Progenitor cell of endocrine pancreas (in vitro differentiated cells): ENCODE results near the gene NEURL1. TPM values are rescaled to one million over a fixed set of nuclear protein-coding genes. Genes with fewer than 3 reads are reported as not detected.

Experiments used
- DNase-seq: peaks from one replicate; pipeline ENCODE4 v3.0.0; 2021; ENCODE audit warnings: low spot score; ENCODE audit not compliant: unreplicated experiment
- H3K27ac Mint-ChIP-seq: 2 replicates; pipeline ENCODE4 v1.8.0; 2021; ENCODE audit warnings: mild to moderate bottlenecking, moderate library complexity, mixed read lengths
- H3K27me3 Mint-ChIP-seq: 2 replicates; pipeline ENCODE4 v1.8.0; 2021; ENCODE audit warnings: mixed read lengths
- H3K36me3 Mint-ChIP-seq: 2 replicates; pipeline ENCODE4 v1.8.0; 2022; ENCODE audit warnings: mixed read lengths; ENCODE audit not compliant: insufficient read depth
- H3K4me1 Mint-ChIP-seq: 2 replicates; pipeline ENCODE4 v1.8.0; 2021; ENCODE audit warnings: low read depth, mixed read lengths
- H3K4me3 Mint-ChIP-seq: 2 replicates; pipeline ENCODE4 v1.8.0; 2021; ENCODE audit warnings: low read depth, mild to moderate bottlenecking, moderate library complexity, mixed read lengths
- H3K9me3 Mint-ChIP-seq: 2 replicates; pipeline ENCODE4 v1.8.0; 2021; ENCODE audit warnings: low read depth, mixed read lengths
- total RNA-seq: library from RNA; stranded (reverse); gene quantifications from 2 replicates; pipeline ENCODE4 v1.2.1, GENCODE V29; 2021
- TF ChIP-seq, protein P1 (sequence below): fragments of 200-600 bp; sonication (generic); IDR thresholded peaks from one replicate; pipeline ENCODE4 v1.5.0; 2021; ENCODE audit warnings: antibody characterized with exemption, mild to moderate bottlenecking; ENCODE audit not compliant: unreplicated experiment

NEURL1 gene
- total RNA-seq, 1 donor from 2014 or later, result 21.5 TPM

DNA sequence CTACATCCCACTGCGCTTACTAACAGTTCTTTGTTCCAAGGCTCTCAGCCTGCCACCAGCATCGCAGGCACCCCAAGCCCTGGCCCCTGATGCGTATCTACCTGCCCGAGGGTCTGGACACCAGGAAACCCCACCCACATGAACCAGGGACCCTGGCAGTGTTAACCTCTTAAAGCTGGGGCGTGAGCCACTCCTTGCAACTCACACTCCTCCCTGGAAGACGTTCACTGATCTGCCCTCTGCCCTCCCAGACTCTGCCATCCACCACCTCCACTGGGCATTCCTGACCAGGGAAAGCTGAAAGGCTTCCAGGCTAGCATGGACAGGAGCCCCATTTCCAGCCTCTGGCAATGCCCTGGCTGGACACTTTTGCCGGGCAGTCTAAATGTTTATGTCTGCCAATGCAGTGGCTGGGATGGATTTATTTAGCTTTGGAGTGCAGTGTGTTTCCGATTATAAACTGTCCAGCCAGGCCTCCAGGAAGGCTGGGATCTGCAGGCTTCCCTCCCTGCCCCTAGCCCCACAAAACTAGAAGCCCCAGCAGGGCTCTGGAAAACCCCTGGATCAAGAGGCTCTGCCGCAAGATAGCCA lies 117.5 kb downstream of the NEURL1 start:
- Mint-ChIP-seq H3K4me3 (no peak overlapping the region), H3K27me3 (no peaks in the 10 kb centered on the region)

DNA sequence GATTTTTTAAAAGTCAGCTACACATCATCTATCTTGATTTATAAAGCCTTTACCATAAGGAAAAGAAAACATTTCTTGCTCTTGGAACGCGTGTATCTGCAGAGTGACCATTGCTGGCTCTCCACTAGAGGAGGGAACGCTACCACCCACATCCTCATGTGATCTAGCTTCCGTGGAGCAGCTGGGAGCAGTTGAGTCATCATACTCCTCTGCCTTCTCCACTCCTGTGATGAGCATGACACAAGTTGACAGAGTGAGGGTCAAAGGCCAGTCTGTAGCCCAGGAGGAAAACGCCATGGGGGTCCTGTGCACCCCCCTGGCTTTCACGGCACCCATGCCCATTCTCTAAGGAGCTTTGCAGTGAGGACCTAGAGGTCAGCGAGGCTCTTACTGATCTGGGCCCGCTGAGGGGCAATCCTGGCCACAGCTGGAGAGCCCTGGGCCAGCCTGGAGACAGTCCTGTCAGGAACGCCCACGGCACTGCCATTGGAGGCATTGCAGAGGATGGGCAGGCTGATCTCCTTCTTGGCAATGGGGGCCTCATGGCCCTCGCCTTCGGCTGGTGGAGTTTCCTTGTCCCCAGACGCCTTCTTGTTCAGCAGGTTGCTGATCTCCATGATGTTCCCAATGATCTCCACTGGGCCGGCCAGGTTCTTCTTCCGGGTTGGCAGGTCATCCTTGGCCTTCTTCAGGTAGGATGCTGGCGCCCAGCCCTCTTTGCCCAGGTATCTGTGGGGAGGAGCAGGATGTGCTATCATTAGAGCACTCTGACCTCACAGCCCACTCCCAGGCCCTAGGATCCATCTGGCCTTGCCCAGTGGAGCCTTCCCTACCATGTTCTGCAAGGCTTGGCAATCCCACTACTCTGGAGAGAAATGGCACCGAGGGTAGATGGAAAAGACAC lies 119.2 kb downstream of the NEURL1 start:
- DNase-seq, result no peak
- Mint-ChIP-seq H3K4me1 (no peaks in the 10 kb centered on the region), H3K27me3 (no peaks in the 10 kb centered on the region), H3K4me3 (no peak overlapping the region), H3K36me3 (peaks cover 19% of the 10 kb centered on the region), H3K27ac (no peak overlapping the region), H3K9me3 (no peaks in the 10 kb centered on the region)
- TF ChIP-seq, protein P1, sequence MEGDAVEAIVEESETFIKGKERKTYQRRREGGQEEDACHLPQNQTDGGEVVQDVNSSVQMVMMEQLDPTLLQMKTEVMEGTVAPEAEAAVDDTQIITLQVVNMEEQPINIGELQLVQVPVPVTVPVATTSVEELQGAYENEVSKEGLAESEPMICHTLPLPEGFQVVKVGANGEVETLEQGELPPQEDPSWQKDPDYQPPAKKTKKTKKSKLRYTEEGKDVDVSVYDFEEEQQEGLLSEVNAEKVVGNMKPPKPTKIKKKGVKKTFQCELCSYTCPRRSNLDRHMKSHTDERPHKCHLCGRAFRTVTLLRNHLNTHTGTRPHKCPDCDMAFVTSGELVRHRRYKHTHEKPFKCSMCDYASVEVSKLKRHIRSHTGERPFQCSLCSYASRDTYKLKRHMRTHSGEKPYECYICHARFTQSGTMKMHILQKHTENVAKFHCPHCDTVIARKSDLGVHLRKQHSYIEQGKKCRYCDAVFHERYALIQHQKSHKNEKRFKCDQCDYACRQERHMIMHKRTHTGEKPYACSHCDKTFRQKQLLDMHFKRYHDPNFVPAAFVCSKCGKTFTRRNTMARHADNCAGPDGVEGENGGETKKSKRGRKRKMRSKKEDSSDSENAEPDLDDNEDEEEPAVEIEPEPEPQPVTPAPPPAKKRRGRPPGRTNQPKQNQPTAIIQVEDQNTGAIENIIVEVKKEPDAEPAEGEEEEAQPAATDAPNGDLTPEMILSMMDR, result no peak

More for the DNA sequence above, 117.5 kb downstream of the NEURL1 start:
- no peak for DNase-seq
- TF ChIP-seq, protein P1, result no peak
- Mint-ChIP-seq H3K27ac (peak overlapping the region; percentile 38), H3K9me3 (no peaks in the 10 kb centered on the region), H3K36me3 (peaks cover 22% of the 10 kb centered on the region), H3K4me1 (no peaks in the 10 kb centered on the region)

DNA sequence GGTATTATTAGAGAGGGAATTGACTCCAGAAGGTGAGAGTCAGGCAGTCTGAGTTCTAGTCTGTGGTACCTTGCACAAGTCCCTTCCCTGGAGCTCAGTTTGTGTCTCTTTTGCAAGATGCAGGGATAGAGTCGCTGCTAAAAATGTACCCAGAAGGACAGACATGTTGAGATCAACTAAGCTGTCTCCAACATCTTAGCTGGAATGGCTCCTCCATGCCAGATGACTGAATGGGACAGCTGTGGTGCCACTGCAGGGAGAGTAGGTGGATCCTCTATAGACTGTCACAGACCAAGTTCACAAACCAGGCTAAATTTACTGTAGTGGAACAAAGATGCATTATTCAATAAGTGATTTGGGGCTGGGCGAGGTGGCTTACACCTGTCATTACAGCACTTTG lies 120.1 kb downstream of the NEURL1 start:
- Mint-ChIP-seq H3K27ac (no peak overlapping the region), H3K36me3 (peaks cover 15% of the 10 kb centered on the region), H3K9me3 (no peaks in the 10 kb centered on the region), H3K4me1 (no peaks in the 10 kb centered on the region), H3K4me3 (no peak overlapping the region), H3K27me3 (no peaks in the 10 kb centered on the region)
- TF ChIP-seq, protein P1, result no peak
- no peak for DNase-seq

DNA sequence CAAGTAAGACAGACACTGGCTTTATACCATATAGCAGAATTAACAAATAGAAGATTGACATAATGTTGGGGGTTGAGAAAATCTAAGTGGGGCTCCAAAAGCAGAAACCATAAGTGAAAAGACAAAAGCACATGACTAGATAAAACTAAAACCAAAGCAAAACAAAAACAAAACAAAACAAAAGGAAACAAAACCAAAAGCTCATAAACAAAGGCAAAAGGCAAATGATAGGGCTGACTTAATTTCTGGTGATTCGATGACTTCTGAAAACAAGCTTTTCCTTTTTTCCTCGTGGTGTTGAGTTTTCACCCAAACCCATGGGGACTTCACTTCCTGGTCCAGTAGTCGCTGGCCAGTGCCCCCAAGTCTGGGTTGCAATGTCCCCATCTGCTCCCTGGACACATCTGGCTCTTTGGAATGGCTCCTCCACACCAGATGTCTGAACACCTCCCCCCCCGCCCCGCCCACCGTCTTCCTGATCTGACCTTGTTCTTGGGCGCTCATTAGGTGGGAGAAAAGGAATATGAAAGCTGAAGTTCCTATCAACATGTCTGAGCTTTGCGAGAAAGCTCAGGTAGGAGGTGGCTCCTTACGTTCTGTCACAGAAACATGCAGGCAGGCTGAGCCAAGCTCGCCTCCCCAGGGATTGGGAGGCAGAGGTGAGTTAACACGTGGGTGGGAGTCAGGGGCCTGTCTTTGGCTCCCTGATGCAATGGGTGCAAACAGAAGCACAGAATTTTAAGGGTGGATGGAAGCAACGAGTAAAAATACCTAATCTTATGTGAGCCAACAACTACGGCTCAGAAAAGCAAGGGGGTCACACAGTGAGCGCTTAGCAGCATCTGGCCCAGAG lies 121.0 kb downstream of the NEURL1 start:
- Mint-ChIP-seq H3K9me3 (no peaks in the 10 kb centered on the region), H3K4me3 (no peak overlapping the region), H3K4me1 (no peaks in the 10 kb centered on the region), H3K36me3 (peaks cover 7% of the 10 kb centered on the region), H3K27ac (peak overlapping the region; percentile 15), H3K27me3 (no peaks in the 10 kb centered on the region)
- TF ChIP-seq, protein P1, result no peak
- no peak for DNase-seq
